DND-41 (cell line): ENCODE results near the gene LRRIQ1.

Source experiments
- ATAC-seq: fragments of 200-7000 bp; cut with Tn5 transposase; 3 replicates; pipeline ENCODE4 v1.9.1; 2021; ENCODE audit warnings: low read depth; ENCODE audit not compliant: insufficient read depth
- DNase-seq: peaks from one replicate; pipeline ENCODE4 v3.0.0-alpha.2; 2020
- H2AFZ ChIP-seq: 2 replicates; pipeline ENCODE4 v1.6.0; 2012; ENCODE audit warnings: low read depth, low read length
- H3K27ac ChIP-seq: 2 replicates; pipeline ENCODE4 v1.5.1; 2012; ENCODE audit warnings: low read length, inconsistent platforms
- H3K27me3 ChIP-seq: fragments of 200-600 bp; sonication (generic); 2 replicates; pipeline ENCODE4 v1.6.0; 2012; ENCODE audit warnings: low read length, mild to moderate bottlenecking, inconsistent platforms; ENCODE audit not compliant: insufficient read depth, poor library complexity
- H3K36me3 ChIP-seq: 2 replicates; pipeline ENCODE4 v1.5.1; 2012; ENCODE audit warnings: low read length, inconsistent platforms; ENCODE audit not compliant: insufficient read depth
- H3K4me1 ChIP-seq: 2 replicates; pipeline ENCODE4 v1.5.1; 2012; ENCODE audit warnings: mild to moderate bottlenecking, low read length; ENCODE audit not compliant: insufficient read depth
- H3K4me2 ChIP-seq: 2 replicates; pipeline ENCODE4 v1.6.0; 2012; ENCODE audit warnings: mild to moderate bottlenecking, moderate library complexity, low read length, inconsistent platforms; ENCODE audit not compliant: insufficient read depth
- H3K4me3 ChIP-seq, 2 experiments: fragments of 200-600 bp in 1 of 2; shearing (Covaris generic) in 1 of 2; 2 replicates each; pipeline ENCODE4 v1.5.1; 2012 to 2016; ENCODE audit warnings: inconsistent platforms in 2 of 2, low read length in 2 of 2, mild to moderate bottlenecking in 2 of 2, low read depth in 1 of 2, moderate library complexity in 1 of 2
- H3K79me2 ChIP-seq: 2 replicates; pipeline ENCODE4 v1.6.0; 2012; ENCODE audit warnings: low read length, inconsistent platforms; ENCODE audit not compliant: insufficient read depth
- H3K9ac ChIP-seq: 2 replicates; pipeline ENCODE4 v1.6.0; 2012; ENCODE audit warnings: low read depth, mild to moderate bottlenecking, inconsistent platforms, low read length, moderate library complexity
- H3K9me3 ChIP-seq: 2 replicates; pipeline ENCODE4 v1.5.1; 2012; ENCODE audit warnings: low read length, moderate library complexity, mild to moderate bottlenecking, inconsistent platforms; ENCODE audit not compliant: insufficient read depth, severe bottlenecking
- H4K20me1 ChIP-seq: 2 replicates; pipeline ENCODE4 v1.6.0; 2012; ENCODE audit warnings: low read length; ENCODE audit not compliant: insufficient read depth
- CTCF ChIP-seq: IDR thresholded peaks from 2 replicates; pipeline ENCODE4 v1.5.1; 2012; ENCODE audit warnings: borderline replicate concordance, low read length, moderate library complexity, mild to moderate bottlenecking; ENCODE audit not compliant: poor library complexity, severe bottlenecking; ENCODE audit errors: extremely low read depth
- EZH2 ChIP-seq: IDR thresholded peaks from 3 replicates; pipeline ENCODE4 v1.6.1; 2012; ENCODE audit warnings: borderline replicate concordance, low read depth, mild to moderate bottlenecking, moderate library complexity, low read length, inconsistent platforms; ENCODE audit not compliant: severe bottlenecking

LRRIQ1 gene

GRCh38 chr12:85036234-85036707, at the start of gene LRRIQ1, which contains the start of gene TSPAN19:
LRRIQ1 (plus strand) TSS chr12:85036351; CDS start chr12:85038177, 1,826 bp downstream.
TSPAN19 (minus strand) TSS chr12:85036277; CDS start chr12:85029946, 6,331 bp downstream.
- no peak within 1 kb of the TSS for H2AFZ ChIP-seq
- no peak within 1 kb of the TSS for H3K27ac ChIP-seq
- no peaks in the 10 kb centered on the region for H3K36me3 ChIP-seq
- no peaks in the 10 kb centered on the region for H3K79me2 ChIP-seq
- H3K9me3 ChIP-seq = no peaks in the 10 kb centered on the region
- H3K4me1 ChIP-seq = no peaks in the 10 kb centered on the region
- H3K4me3 ChIP-seq = no peak within 1 kb of the TSS
- H3K9ac ChIP-seq = no peak within 1 kb of the TSS
- no peak within 1 kb of the TSS for H3K4me2 ChIP-seq
- no peak for TF ChIP-seq CTCF
- no peak for TF ChIP-seq EZH2
- no peak for DNase-seq
- no peaks in the 10 kb centered on the region for H4K20me1 ChIP-seq
- no peaks in the 10 kb centered on the region for H3K27me3 ChIP-seq
- ATAC-seq = no peak

DNA sequence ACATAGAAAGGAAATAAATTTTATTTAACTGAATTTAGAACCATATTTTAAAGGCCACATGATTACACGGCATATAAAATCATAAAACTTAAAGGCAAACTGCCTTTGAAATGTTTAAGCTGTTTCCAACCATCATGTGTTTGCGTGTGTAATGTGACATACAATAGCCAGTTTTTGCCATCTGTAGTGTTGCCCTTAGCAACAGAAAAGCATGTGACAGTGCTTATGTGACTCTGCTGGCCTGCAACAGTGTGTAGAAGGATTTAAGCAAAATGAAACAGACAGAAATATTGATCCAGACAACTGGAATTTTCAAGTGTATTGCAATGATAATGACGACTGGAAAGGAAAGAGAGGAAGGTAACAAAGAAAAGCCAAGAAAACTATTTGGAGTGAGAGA, 49.6 kb upstream of the LRRIQ1 start:
- Histone ChIP-seq H4K20me1 (no peaks in the 10 kb centered on the region), H3K79me2 (no peaks in the 10 kb centered on the region), H3K4me3 (no peak overlapping the region), H3K27me3 (no peaks in the 10 kb centered on the region), H3K4me1 (no peaks in the 10 kb centered on the region), H3K4me2 (no peak overlapping the region), H3K9me3 (no peaks in the 10 kb centered on the region), H3K36me3 (no peaks in the 10 kb centered on the region), H3K9ac (no peak overlapping the region), H2AFZ (no peak overlapping the region), H3K27ac (no peak overlapping the region)
- no peak for TF ChIP-seq EZH2
- TF ChIP-seq CTCF = no peak
- ATAC-seq (no peak), DNase-seq (no peak)

GRCh38 chr12:84994426-84994825, 41.7 kb upstream of the LRRIQ1 start:
- ATAC-seq = no peak
- no peak for DNase-seq
- no peaks in the 10 kb centered on the region for H3K27me3 ChIP-seq
- no peaks in the 10 kb centered on the region for H3K36me3 ChIP-seq
- no peak overlapping the region for H3K4me3 ChIP-seq
- H2AFZ ChIP-seq = no peak overlapping the region
- TF ChIP-seq EZH2 = no peak
- TF ChIP-seq CTCF = no peak
- H3K27ac ChIP-seq = no peak overlapping the region
- H3K9me3 ChIP-seq = no peaks in the 10 kb centered on the region
- no peaks in the 10 kb centered on the region for H3K4me1 ChIP-seq
- no peaks in the 10 kb centered on the region for H4K20me1 ChIP-seq
- H3K9ac ChIP-seq = no peak overlapping the region
- H3K79me2 ChIP-seq = no peaks in the 10 kb centered on the region
- no peak overlapping the region for H3K4me2 ChIP-seq

DNA sequence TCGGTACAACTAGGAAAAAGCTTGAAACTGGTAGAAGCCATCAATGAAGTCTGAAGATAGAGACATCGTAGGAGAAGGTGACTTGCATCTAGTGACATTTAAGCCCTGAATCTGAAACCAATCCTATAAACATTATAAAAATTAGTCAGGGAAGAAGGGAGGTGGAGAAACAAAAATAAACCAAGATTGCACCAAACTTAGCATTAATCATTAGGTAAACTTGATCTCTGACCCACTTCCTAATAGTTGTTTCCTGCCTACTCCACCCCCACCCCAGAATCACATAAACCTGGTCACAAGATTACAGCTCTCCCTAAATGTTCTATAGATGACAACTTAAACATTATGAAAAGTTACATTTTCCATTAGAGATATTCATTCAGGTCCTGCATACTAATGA, 40.5 kb upstream of the LRRIQ1 start:
- Histone ChIP-seq H3K4me1 (no peaks in the 10 kb centered on the region), H2AFZ (no peak overlapping the region), H3K36me3 (no peaks in the 10 kb centered on the region), H3K4me3 (no peak overlapping the region), H3K4me2 (no peak overlapping the region), H3K27me3 (no peaks in the 10 kb centered on the region), H3K9ac (no peak overlapping the region), H4K20me1 (no peaks in the 10 kb centered on the region), H3K9me3 (no peaks in the 10 kb centered on the region), H3K27ac (no peak overlapping the region), H3K79me2 (no peaks in the 10 kb centered on the region)
- no peak for DNase-seq
- TF ChIP-seq EZH2 = no peak
- TF ChIP-seq CTCF = no peak
- no peak for ATAC-seq
